NCI-H2171 (cell line): ENCODE measurements around the gene DCK.
A peak's percentile ranks its signal among the peaks of the same experiment; 100 is the strongest.
"Not testable (repeated sequence)": the region's sequence is repeated elsewhere in the genome, so short reads cannot be mapped to it uniquely, and the experiment has no call there.

Experiments used
- DNase-seq: peaks from one replicate; lab custom pipeline; 2025; lab: John Stamatoyannopoulos, UW

Gene DCK

GRCh38 chr4:71001363-71001762 is 7.9 kb downstream of the DCK start:
- not testable (repeated sequence) for DNase-seq

GRCh38 chr4:71004281-71004851 is 10.9 kb downstream of the DCK start:
- peak; percentile 7 for DNase-seq

- not testable (repeated sequence) for DNase-seq
Measured at GRCh38 chr4:71005025-71005424, 11.6 kb downstream of the DCK start.

GRCh38 chr4:71006203-71006907 is 12.9 kb downstream of the DCK start:
- DNase-seq, result no peak

GRCh38 chr4:71008196-71008595 is 14.7 kb downstream of the DCK start:
- DNase-seq, result no peak

- no peak for DNase-seq
Measured at GRCh38 chr4:71009086-71009485, 15.6 kb downstream of the DCK start.

- no peak for DNase-seq
Measured at GRCh38 chr4:71009890-71010588, 16.6 kb downstream of the DCK start.

- DNase-seq, result no peak
Measured at GRCh38 chr4:71011451-71011850, 18.0 kb downstream of the DCK start.

GRCh38 chr4:71017391-71017790 is 23.9 kb downstream of the DCK start:
- DNase-seq, result not testable (repeated sequence)

GRCh38 chr4:71020611-71021010 is 27.2 kb downstream of the DCK start:
- no peak for DNase-seq

- no peak for DNase-seq
Measured at GRCh38 chr4:71025654-71026053, 32.2 kb downstream of the DCK start.

GRCh38 chr4:71026086-71026485 is 32.6 kb downstream of the DCK start:
- no peak for DNase-seq

GRCh38 chr4:71027611-71028010 is 34.2 kb downstream of the DCK start:
- no peak for DNase-seq

- DNase-seq, result no peak
Measured at GRCh38 chr4:71029504-71029903, 36.1 kb downstream of the DCK start.

GRCh38 chr4:71032106-71032505 is 38.7 kb downstream of the DCK start:
- not testable (repeated sequence) for DNase-seq

- DNase-seq, result no peak
Measured at GRCh38 chr4:71045256-71045655, 51.8 kb downstream of the DCK start.

- no peak for DNase-seq
Measured at GRCh38 chr4:71049395-71049794, 55.9 kb downstream of the DCK start.

- DNase-seq, result no peak
Measured at GRCh38 chr4:71050809-71051208, 57.4 kb downstream of the DCK start.

GRCh38 chr4:71052034-71052433 is 58.6 kb downstream of the DCK start:
- DNase-seq, result no peak

GRCh38 chr4:71052716-71053115 is 59.3 kb downstream of the DCK start:
- DNase-seq, result no peak

- DNase-seq, result not testable (repeated sequence)
Measured at GRCh38 chr4:71053613-71054012, 60.2 kb downstream of the DCK start.

GRCh38 chr4:71059573-71059972 is 66.1 kb downstream of the DCK start:
- peak; percentile 19 for DNase-seq

- no peak for DNase-seq
Measured at GRCh38 chr4:71062436-71062835, 69.0 kb downstream of the DCK start.
